ENCODE results near the gene MRGPRX3. TPM values are rescaled to one million over a fixed set of nuclear protein-coding genes. Genes with fewer than 3 reads are reported as not detected.

MRGPRX3 gene
- total RNA-seq, 1 donor from 2014 or later, result not detected

GRCh38 chr11:18171377-18172000 lies 39.1 kb downstream of the MRGPRX3 start:
- no peak overlapping the region for H3K4me3 ChIP-seq
- H3K4me1 ChIP-seq, result no peaks in the 10 kb centered on the region
- H3K27me3 ChIP-seq (ENCODE audit: low read depth), result peaks cover 5% of the 10 kb centered on the region
- intact Hi-C loops (cut with DNase I), result no loop called here
- H3K36me3 ChIP-seq, result no peaks in the 10 kb centered on the region
- H3K9me3 ChIP-seq, result no peaks in the 10 kb centered on the region
- DNase-seq, result no peak
- H3K27ac ChIP-seq, result no peak overlapping the region
- ATAC-seq, result peak in 1 of 2 donors; percentile 49
- peak; percentile 18 for TF ChIP-seq CTCF (IDR thresholded peaks at IDR 0.05)

- Histone ChIP-seq H3K27me3 (ENCODE audit: low read depth) (peaks cover 5% of the 10 kb centered on the region), H3K36me3 (no peaks in the 10 kb centered on the region), H3K4me1 (no peaks in the 10 kb centered on the region), H3K9me3 (no peaks in the 10 kb centered on the region), H3K27ac (no peak within 1 kb of the TSS), H3K4me3 (no peak within 1 kb of the TSS)
- TF ChIP-seq CTCF (IDR thresholded peaks at IDR 0.05), result no peak
- intact Hi-C loops (cut with DNase I), result no loop called here
- ATAC-seq, result no peak
- no peak for DNase-seq
Observed at GRCh38 chr11:18172666-18173065, 40.3 kb downstream of the MRGPRX3 start, which contains the start of gene MRGPRX4. TSS of gene MRGPRX4 (plus strand) at chr11:18172837. CDS start at chr11:18173257, 420 bp downstream.

- DNase-seq, result no peak
- Histone ChIP-seq H3K4me1 (no peaks in the 10 kb centered on the region), H3K9me3 (no peaks in the 10 kb centered on the region), H3K27me3 (ENCODE audit: low read depth) (peaks cover 5% of the 10 kb centered on the region), H3K27ac (no peak overlapping the region), H3K36me3 (no peaks in the 10 kb centered on the region), H3K4me3 (no peak overlapping the region)
- ATAC-seq, result no peak
- intact Hi-C loops (cut with DNase I), result no loop called here
- no peak for TF ChIP-seq CTCF (IDR thresholded peaks at IDR 0.05)
Observed at GRCh38 chr11:18173225-18173866, 41.0 kb downstream of the MRGPRX3 start.

Other genes starting within 250 kb of the MRGPRX3 start
- gene SERGEF, start 119.5 kb upstream of the MRGPRX3 start, total RNA-seq, result 28.4 TPM
- gene TPH1, start 86.3 kb upstream of the MRGPRX3 start, total RNA-seq, result 0.18 TPM
- 9.5 TPM for gene SAAL1, start 26.5 kb upstream of the MRGPRX3 start, total RNA-seq
- gene MRGPRX4, start 40.3 kb downstream of the MRGPRX3 start, total RNA-seq, result not detected
- 0.62 TPM for gene SAA4, start 104.2 kb downstream of the MRGPRX3 start, total RNA-seq
- gene SAA2, start 116.1 kb downstream of the MRGPRX3 start, total RNA-seq, result 24.7 TPM
- 36.7 TPM for gene SAA1, start 133.7 kb downstream of the MRGPRX3 start, total RNA-seq
- gene HPS5, start 189.6 kb downstream of the MRGPRX3 start, total RNA-seq, result 32.1 TPM
- 38.3 TPM for gene GTF2H1, start 190.0 kb downstream of the MRGPRX3 start, total RNA-seq

All from lower lobe of right lung (tissue), 2 donors.